ENCODE measurements around the gene IMMT. TPM values are rescaled to one million over a fixed set of nuclear protein-coding genes. Genes with fewer than 3 reads are reported as not detected.

Gene IMMT
- total RNA-seq, 1 donor from 2014 or later: 70.1 TPM

DNA sequence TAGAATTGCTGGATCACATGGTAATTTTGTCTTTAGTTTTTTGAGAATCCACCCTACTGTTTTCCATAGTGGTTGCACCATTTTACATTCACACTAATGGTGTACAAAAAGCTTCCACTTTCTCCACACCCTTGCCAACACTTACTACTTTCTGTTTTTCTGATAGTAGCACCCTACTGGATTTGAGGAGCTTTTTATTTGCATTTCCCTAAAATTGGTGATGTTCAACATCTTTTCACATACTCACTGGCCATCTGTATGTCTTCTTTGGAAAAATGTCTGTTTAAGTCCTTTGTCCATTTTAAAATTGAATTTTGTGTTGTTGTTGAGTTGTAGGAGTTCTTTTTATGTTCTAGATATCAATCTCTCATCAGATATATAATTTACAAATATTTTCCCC is 93.1 kb downstream of the IMMT start:
- no peak for DNase-seq (ENCODE audit: low spot score)
- no peak overlapping the region for H3K27ac Mint-ChIP-seq (ENCODE audit: unreplicated experiment)
- TF ChIP-seq, protein P1, sequence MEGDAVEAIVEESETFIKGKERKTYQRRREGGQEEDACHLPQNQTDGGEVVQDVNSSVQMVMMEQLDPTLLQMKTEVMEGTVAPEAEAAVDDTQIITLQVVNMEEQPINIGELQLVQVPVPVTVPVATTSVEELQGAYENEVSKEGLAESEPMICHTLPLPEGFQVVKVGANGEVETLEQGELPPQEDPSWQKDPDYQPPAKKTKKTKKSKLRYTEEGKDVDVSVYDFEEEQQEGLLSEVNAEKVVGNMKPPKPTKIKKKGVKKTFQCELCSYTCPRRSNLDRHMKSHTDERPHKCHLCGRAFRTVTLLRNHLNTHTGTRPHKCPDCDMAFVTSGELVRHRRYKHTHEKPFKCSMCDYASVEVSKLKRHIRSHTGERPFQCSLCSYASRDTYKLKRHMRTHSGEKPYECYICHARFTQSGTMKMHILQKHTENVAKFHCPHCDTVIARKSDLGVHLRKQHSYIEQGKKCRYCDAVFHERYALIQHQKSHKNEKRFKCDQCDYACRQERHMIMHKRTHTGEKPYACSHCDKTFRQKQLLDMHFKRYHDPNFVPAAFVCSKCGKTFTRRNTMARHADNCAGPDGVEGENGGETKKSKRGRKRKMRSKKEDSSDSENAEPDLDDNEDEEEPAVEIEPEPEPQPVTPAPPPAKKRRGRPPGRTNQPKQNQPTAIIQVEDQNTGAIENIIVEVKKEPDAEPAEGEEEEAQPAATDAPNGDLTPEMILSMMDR (IDR thresholded peaks at IDR 0.05): no peak
- no peaks in the 10 kb centered on the region for H3K27me3 Mint-ChIP-seq (ENCODE audit: low read depth)
- no peak overlapping the region for H3K4me3 Mint-ChIP-seq (ENCODE audit: unreplicated experiment)
- H3K4me1 Mint-ChIP-seq (ENCODE audit: low read depth): peaks cover 31% of the 10 kb centered on the region
- H3K36me3 Mint-ChIP-seq (ENCODE audit: low read depth): peaks cover 22% of the 10 kb centered on the region
- H3K9me3 Mint-ChIP-seq (ENCODE audit: low read depth): peaks cover 5% of the 10 kb centered on the region

GRCh38 chr2:86097913-86098312 is 97.3 kb downstream of the IMMT start:
- Mint-ChIP-seq H3K9me3 (ENCODE audit: low read depth) (peaks cover 5% of the 10 kb centered on the region), H3K4me1 (ENCODE audit: low read depth) (peaks cover 2% of the 10 kb centered on the region), H3K27ac (ENCODE audit: unreplicated experiment) (no peak overlapping the region), H3K27me3 (ENCODE audit: low read depth) (no peaks in the 10 kb centered on the region), H3K4me3 (ENCODE audit: unreplicated experiment) (no peak overlapping the region), H3K36me3 (ENCODE audit: low read depth) (peaks cover 30% of the 10 kb centered on the region)
- TF ChIP-seq, protein P1 (IDR thresholded peaks at IDR 0.05): no peak
- DNase-seq (ENCODE audit: low spot score): no peak

- no peaks in the 10 kb centered on the region for H3K27me3 Mint-ChIP-seq (ENCODE audit: low read depth)
- peaks cover 3% of the 10 kb centered on the region for H3K9me3 Mint-ChIP-seq (ENCODE audit: low read depth)
- H3K4me1 Mint-ChIP-seq (ENCODE audit: low read depth): no peaks in the 10 kb centered on the region
- no peak for DNase-seq (ENCODE audit: low spot score)
- no peak overlapping the region for H3K4me3 Mint-ChIP-seq (ENCODE audit: unreplicated experiment)
- TF ChIP-seq, protein P1 (IDR thresholded peaks at IDR 0.05): no peak
- H3K36me3 Mint-ChIP-seq (ENCODE audit: low read depth): peaks cover 25% of the 10 kb centered on the region
- no peak overlapping the region for H3K27ac Mint-ChIP-seq (ENCODE audit: unreplicated experiment)
Observed at GRCh38 chr2:86097114-86097896, 98.0 kb downstream of the IMMT start.

- H3K36me3 Mint-ChIP-seq (ENCODE audit: low read depth): peaks cover 35% of the 10 kb centered on the region
- no peak overlapping the region for H3K4me3 Mint-ChIP-seq (ENCODE audit: unreplicated experiment)
- no peaks in the 10 kb centered on the region for H3K27me3 Mint-ChIP-seq (ENCODE audit: low read depth)
- TF ChIP-seq, protein P1 (IDR thresholded peaks at IDR 0.05): no peak
- H3K27ac Mint-ChIP-seq (ENCODE audit: unreplicated experiment): no peak overlapping the region
- no peaks in the 10 kb centered on the region for H3K9me3 Mint-ChIP-seq (ENCODE audit: low read depth)
- no peaks in the 10 kb centered on the region for H3K4me1 Mint-ChIP-seq (ENCODE audit: low read depth)
- no peak for DNase-seq (ENCODE audit: low spot score)
Observed at GRCh38 chr2:86094229-86094628, 101.0 kb downstream of the IMMT start.

Small RNAs within 50 kb of the gene (microRNA-seq; reads per million reads assigned to microRNA genes)
- not detected for gene MIR4779 (ENCODE audit: borderline number of aligned reads)

Other genes starting within 250 kb of the IMMT start
- gene POLR1A, start 89.6 kb downstream of the IMMT start, total RNA-seq: 32.6 to 48.6 TPM (median 37.6 TPM) in 3 replicates
- 48.6 to 67.3 TPM (median 48.9 TPM) in 3 replicates for gene PTCD3, start 89.2 kb downstream of the IMMT start, total RNA-seq
- gene MRPL35, start 4.0 kb upstream of the IMMT start, total RNA-seq: 22.6 to 33.0 TPM (median 24.5 TPM) in 3 replicates
- gene REEP1, start 142.2 kb upstream of the IMMT start, total RNA-seq: 2.4 to 3.1 TPM (median 2.6 TPM) in 3 replicates
- 31.3 to 49.3 TPM (median 47.7 TPM) in 3 replicates for gene KDM3A, start 245.9 kb upstream of the IMMT start, total RNA-seq

All from chondrocyte (in vitro differentiated cells).